Measurements from ENCODE around the gene ADAM23.

The ADAM23 gene

GRCh38 chr2:206430452-206430851 lies 12.9 kb upstream of the ADAM23 start:
- H3K36me3 Mint-ChIP-seq (ENCODE audit: low read depth): no peaks in the 10 kb centered on the region
- no peak for DNase-seq (ENCODE audit: low spot score)
- no peak overlapping the region for H3K4me3 Mint-ChIP-seq
- H3K27ac Mint-ChIP-seq: no peak overlapping the region
- H3K9me3 Mint-ChIP-seq: no peaks in the 10 kb centered on the region
- peaks cover 16% of the 10 kb centered on the region for H3K27me3 Mint-ChIP-seq (ENCODE audit: low read depth)
- H3K4me1 Mint-ChIP-seq (ENCODE audit: low read depth): no peaks in the 10 kb centered on the region

GRCh38 chr2:206431439-206431838 lies 11.9 kb upstream of the ADAM23 start:
- no peak overlapping the region for H3K27ac Mint-ChIP-seq
- H3K4me1 Mint-ChIP-seq (ENCODE audit: low read depth): no peaks in the 10 kb centered on the region
- no peaks in the 10 kb centered on the region for H3K9me3 Mint-ChIP-seq
- H3K36me3 Mint-ChIP-seq (ENCODE audit: low read depth): no peaks in the 10 kb centered on the region
- H3K4me3 Mint-ChIP-seq: no peak overlapping the region
- DNase-seq (ENCODE audit: low spot score): no peak
- H3K27me3 Mint-ChIP-seq (ENCODE audit: low read depth): peaks cover 18% of the 10 kb centered on the region

GRCh38 chr2:206432193-206433082 lies 10.9 kb upstream of the ADAM23 start:
- no peak overlapping the region for H3K4me3 Mint-ChIP-seq
- H3K27me3 Mint-ChIP-seq (ENCODE audit: low read depth): peaks cover 20% of the 10 kb centered on the region
- H3K4me1 Mint-ChIP-seq (ENCODE audit: low read depth): no peaks in the 10 kb centered on the region
- H3K9me3 Mint-ChIP-seq: no peaks in the 10 kb centered on the region
- no peaks in the 10 kb centered on the region for H3K36me3 Mint-ChIP-seq (ENCODE audit: low read depth)
- DNase-seq (ENCODE audit: low spot score): no peak
- H3K27ac Mint-ChIP-seq: no peak overlapping the region

- H3K27me3 Mint-ChIP-seq (ENCODE audit: low read depth): peaks cover 26% of the 10 kb centered on the region
- no peaks in the 10 kb centered on the region for H3K4me1 Mint-ChIP-seq (ENCODE audit: low read depth)
- no peak for DNase-seq (ENCODE audit: low spot score)
- no peak overlapping the region for H3K4me3 Mint-ChIP-seq
- H3K36me3 Mint-ChIP-seq (ENCODE audit: low read depth): no peaks in the 10 kb centered on the region
- no peak overlapping the region for H3K27ac Mint-ChIP-seq
- no peaks in the 10 kb centered on the region for H3K9me3 Mint-ChIP-seq
These were observed 10.1 kb upstream of the ADAM23 start for GRCh38 chr2:206433190-206433589.

DNA sequence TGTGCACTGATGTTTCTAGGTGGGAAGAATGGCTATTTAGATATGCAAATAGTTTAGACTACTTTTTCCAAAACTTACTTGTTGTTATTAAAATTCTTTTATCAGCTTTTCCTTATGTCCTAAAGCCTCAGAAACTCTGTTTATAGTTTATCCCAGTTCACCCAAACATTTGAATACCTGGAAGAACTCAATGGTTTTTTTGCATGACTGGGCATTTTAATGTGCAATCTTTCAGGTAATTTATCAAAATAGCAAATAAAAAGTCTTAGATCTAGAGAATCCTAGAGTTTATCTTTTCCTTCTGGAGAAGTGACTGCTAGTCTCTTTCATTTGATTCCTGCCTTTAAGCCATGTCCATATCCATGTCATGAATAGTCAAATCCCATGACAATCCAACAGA lies 9.6 kb upstream of the ADAM23 start:
- Mint-ChIP-seq H3K36me3 (ENCODE audit: low read depth) (no peaks in the 10 kb centered on the region), H3K4me3 (no peak overlapping the region), H3K27ac (no peak overlapping the region), H3K4me1 (ENCODE audit: low read depth) (no peaks in the 10 kb centered on the region), H3K27me3 (ENCODE audit: low read depth) (peaks cover 25% of the 10 kb centered on the region), H3K9me3 (no peaks in the 10 kb centered on the region)
- no peak for DNase-seq (ENCODE audit: low spot score)

GRCh38 chr2:206435742-206436141 lies 7.6 kb upstream of the ADAM23 start:
- Mint-ChIP-seq H3K27ac (no peak overlapping the region), H3K9me3 (no peaks in the 10 kb centered on the region), H3K27me3 (ENCODE audit: low read depth) (peaks cover 43% of the 10 kb centered on the region), H3K4me3 (no peak overlapping the region), H3K4me1 (ENCODE audit: low read depth) (no peaks in the 10 kb centered on the region), H3K36me3 (ENCODE audit: low read depth) (no peaks in the 10 kb centered on the region)
- DNase-seq (ENCODE audit: low spot score): no peak

GRCh38 chr2:206438196-206438724 lies 5.1 kb upstream of the ADAM23 start:
- Mint-ChIP-seq H3K9me3 (no peaks in the 10 kb centered on the region), H3K4me1 (ENCODE audit: low read depth) (peaks cover 10% of the 10 kb centered on the region), H3K4me3 (no peak overlapping the region), H3K27me3 (ENCODE audit: low read depth) (peaks cover 65% of the 10 kb centered on the region), H3K27ac (no peak overlapping the region), H3K36me3 (ENCODE audit: low read depth) (no peaks in the 10 kb centered on the region)
- no peak for DNase-seq (ENCODE audit: low spot score)

- Mint-ChIP-seq H3K4me1 (ENCODE audit: low read depth) (peaks cover 13% of the 10 kb centered on the region), H3K36me3 (ENCODE audit: low read depth) (peaks cover 2% of the 10 kb centered on the region), H3K27me3 (ENCODE audit: low read depth) (peaks cover 82% of the 10 kb centered on the region), H3K4me3 (peak overlapping the region; percentile 74), H3K27ac (no peak overlapping the region), H3K9me3 (no peaks in the 10 kb centered on the region)
- no peak for DNase-seq (ENCODE audit: low spot score)
These were observed 879 bp upstream of the ADAM23 start for GRCh38 chr2:206442474-206442832.

DNA sequence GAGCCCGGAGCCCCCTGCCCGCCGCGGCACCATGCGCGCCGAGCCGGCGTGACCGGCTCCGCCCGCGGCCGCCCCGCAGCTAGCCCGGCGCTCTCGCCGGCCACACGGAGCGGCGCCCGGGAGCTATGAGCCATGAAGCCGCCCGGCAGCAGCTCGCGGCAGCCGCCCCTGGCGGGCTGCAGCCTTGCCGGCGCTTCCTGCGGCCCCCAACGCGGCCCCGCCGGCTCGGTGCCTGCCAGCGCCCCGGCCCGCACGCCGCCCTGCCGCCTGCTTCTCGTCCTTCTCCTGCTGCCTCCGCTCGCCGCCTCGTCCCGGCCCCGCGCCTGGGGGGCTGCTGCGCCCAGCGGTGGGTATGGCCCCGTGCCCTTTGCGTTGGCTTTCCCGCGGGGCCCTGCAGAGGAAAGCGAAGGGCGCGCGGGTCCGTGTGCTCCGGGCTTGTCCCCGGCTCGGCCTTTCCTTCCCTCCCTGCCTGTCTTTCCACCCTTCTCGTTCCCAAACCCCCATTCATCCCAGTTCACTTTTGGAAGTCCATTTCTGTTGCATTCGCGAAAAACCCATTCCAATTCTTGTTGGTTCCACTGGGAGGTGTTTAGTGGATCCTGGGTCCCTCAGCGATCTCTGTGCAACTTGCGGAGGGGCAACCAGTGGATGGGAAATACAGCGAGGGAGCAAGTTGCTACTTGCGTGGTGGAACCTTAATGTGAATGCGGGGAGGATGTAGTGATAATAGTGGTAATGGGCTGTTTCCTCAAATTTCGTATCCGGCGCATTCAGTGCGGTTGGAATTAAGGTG lies 599 bp downstream of the ADAM23 start:
- Mint-ChIP-seq H3K4me3 (peak overlapping the region; percentile 84), H3K27ac (no peak overlapping the region), H3K9me3 (no peaks in the 10 kb centered on the region), H3K4me1 (ENCODE audit: low read depth) (peaks cover 13% of the 10 kb centered on the region), H3K36me3 (ENCODE audit: low read depth) (peaks cover 2% of the 10 kb centered on the region), H3K27me3 (ENCODE audit: low read depth) (peaks cover 80% of the 10 kb centered on the region)
- DNase-seq (ENCODE audit: low spot score): peak; percentile 11

DNA sequence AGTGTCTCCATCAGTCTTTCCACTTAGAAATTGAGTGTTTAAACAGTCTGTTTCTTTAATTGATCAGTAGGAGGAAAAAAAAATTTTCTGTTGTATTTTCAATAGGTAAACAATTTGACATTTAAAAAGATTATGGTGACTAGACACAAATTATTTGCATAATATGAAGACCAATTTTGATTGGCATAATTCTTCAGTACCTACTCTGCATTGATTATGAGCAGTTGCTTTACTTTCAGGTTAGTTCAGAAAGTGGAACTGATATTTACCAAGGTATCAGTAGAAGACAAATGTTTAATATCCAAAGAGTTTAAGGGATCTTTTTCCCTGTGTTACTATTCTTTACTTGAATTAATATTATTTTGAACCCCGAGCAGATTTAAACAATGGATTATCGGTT lies 2.6 kb downstream of the ADAM23 start:
- Mint-ChIP-seq H3K36me3 (ENCODE audit: low read depth) (peaks cover 2% of the 10 kb centered on the region), H3K9me3 (no peaks in the 10 kb centered on the region), H3K27ac (no peak overlapping the region), H3K4me1 (ENCODE audit: low read depth) (peaks cover 13% of the 10 kb centered on the region), H3K27me3 (ENCODE audit: low read depth) (peaks cover 68% of the 10 kb centered on the region), H3K4me3 (no peak overlapping the region)
- DNase-seq (ENCODE audit: low spot score): no peak

DNA sequence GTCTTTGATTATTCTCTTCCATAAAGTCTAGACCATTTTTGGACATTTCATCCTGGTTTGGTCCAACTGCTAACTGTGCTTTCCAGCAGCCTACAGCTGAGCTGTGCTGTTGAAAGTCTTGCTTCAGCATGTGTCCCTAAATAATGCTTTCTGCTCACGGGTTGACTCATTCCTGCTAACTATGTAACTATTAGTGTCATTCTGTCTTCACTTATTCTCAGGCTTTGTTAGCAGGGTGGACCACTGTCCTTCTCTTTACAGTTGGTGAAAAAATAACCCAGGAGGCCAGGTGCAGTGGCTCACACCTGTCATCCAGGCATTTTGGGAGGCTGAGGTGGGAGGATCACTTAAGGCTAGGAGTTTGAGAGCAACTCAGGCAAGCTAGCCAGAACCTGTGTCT lies 8.9 kb downstream of the ADAM23 start:
- Mint-ChIP-seq H3K27ac (no peak overlapping the region), H3K4me3 (no peak overlapping the region), H3K9me3 (no peaks in the 10 kb centered on the region), H3K36me3 (ENCODE audit: low read depth) (no peaks in the 10 kb centered on the region), H3K4me1 (ENCODE audit: low read depth) (no peaks in the 10 kb centered on the region), H3K27me3 (ENCODE audit: low read depth) (peaks cover 27% of the 10 kb centered on the region)
- DNase-seq (ENCODE audit: low spot score): no peak

- H3K4me1 Mint-ChIP-seq (ENCODE audit: low read depth): no peaks in the 10 kb centered on the region
- H3K4me3 Mint-ChIP-seq: no peak overlapping the region
- peaks cover 23% of the 10 kb centered on the region for H3K27me3 Mint-ChIP-seq (ENCODE audit: low read depth)
- no peak overlapping the region for H3K27ac Mint-ChIP-seq
- no peaks in the 10 kb centered on the region for H3K9me3 Mint-ChIP-seq
- no peaks in the 10 kb centered on the region for H3K36me3 Mint-ChIP-seq (ENCODE audit: low read depth)
- DNase-seq (ENCODE audit: low spot score): no peak
These were observed 9.4 kb downstream of the ADAM23 start for GRCh38 chr2:206452750-206453149.

DNA sequence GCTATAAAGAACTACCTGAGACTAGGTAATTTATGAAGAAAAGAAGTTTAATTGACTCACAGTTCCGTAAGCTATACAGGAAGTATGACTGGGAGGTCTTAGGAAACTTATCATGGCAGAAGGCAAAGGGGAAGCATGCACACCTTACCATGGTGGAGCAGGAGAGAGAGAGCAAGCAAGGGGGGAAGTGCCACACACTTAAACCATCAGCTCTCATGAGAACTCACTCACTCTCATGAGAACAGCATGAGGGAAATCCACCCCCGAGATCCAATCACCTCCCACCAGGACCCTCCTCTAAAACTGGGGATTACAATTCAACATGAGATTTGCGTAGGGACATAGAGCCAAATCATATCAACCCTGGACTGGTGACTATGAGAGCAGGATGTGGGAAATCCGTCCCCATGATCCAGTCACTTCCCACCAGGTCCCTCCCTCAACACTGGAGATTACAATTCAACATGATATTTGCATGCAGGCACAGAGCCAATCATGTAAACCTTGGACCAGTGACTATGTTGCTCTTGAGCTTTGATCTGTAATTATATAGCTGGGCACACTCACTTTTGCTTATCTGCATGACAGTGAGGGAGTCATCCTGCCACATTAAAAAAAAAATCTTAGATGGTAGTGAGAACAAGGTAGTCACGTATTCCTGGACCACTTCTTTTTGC lies 12.9 kb downstream of the ADAM23 start:
- no peaks in the 10 kb centered on the region for H3K36me3 Mint-ChIP-seq (ENCODE audit: low read depth)
- H3K27ac Mint-ChIP-seq: no peak overlapping the region
- no peaks in the 10 kb centered on the region for H3K9me3 Mint-ChIP-seq
- DNase-seq (ENCODE audit: low spot score): no peak
- H3K27me3 Mint-ChIP-seq (ENCODE audit: low read depth): peaks cover 20% of the 10 kb centered on the region
- no peak overlapping the region for H3K4me3 Mint-ChIP-seq
- no peaks in the 10 kb centered on the region for H3K4me1 Mint-ChIP-seq (ENCODE audit: low read depth)

DNA sequence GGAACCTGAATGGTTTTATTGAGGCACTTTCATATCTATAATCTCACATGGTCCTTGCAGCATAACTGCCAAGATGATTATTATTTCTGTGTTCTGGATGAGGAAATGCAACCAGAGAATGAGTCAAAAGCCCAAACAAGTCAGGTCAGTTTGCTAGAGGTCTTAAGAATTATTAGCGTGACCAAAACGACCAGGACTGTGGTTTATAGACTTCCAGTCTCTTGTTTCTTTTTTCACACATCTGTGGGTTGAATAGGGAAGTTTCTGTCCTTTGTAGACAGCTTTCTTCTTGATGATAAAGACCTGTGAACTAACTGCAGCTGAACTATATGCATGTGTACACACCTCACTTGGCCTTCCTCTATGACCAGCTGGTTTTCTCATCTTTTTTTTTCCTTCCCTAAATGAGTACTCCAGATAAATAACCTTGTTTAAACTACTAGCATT lies 13.9 kb downstream of the ADAM23 start:
- H3K27me3 Mint-ChIP-seq (ENCODE audit: low read depth): peaks cover 23% of the 10 kb centered on the region
- no peaks in the 10 kb centered on the region for H3K9me3 Mint-ChIP-seq
- no peak for DNase-seq (ENCODE audit: low spot score)
- H3K27ac Mint-ChIP-seq: no peak overlapping the region
- H3K4me1 Mint-ChIP-seq (ENCODE audit: low read depth): no peaks in the 10 kb centered on the region
- no peaks in the 10 kb centered on the region for H3K36me3 Mint-ChIP-seq (ENCODE audit: low read depth)
- no peak overlapping the region for H3K4me3 Mint-ChIP-seq
